Raji (cell line): Measurements from ENCODE around the gene CROCC2.

Experiments
- POLR2A ChIP-seq: IDR thresholded peaks from 2 replicates; pipeline ENCODE4 v1.6.1; 2011; ENCODE audit warnings: low read depth, low read length, control low read depth; ENCODE audit not compliant: insufficient read depth

CROCC2 gene

GRCh38 chr2:241010531-241011295, 104.6 kb downstream of the CROCC2 start:
- TF ChIP-seq POLR2A, result no peak

- no peak for TF ChIP-seq POLR2A
Observed at GRCh38 chr2:241011296-241011600, 105.1 kb downstream of the CROCC2 start.

- no peak for TF ChIP-seq POLR2A
Observed at GRCh38 chr2:241011751-241012510, 105.8 kb downstream of the CROCC2 start.

- no peak for TF ChIP-seq POLR2A
Observed at GRCh38 chr2:241014224-241014623, 108.1 kb downstream of the CROCC2 start.

- TF ChIP-seq POLR2A, result no peak
Observed at GRCh38 chr2:241014764-241015163, 108.6 kb downstream of the CROCC2 start.

GRCh38 chr2:241015439-241015838, 109.3 kb downstream of the CROCC2 start:
- no peak for TF ChIP-seq POLR2A

- no peak for TF ChIP-seq POLR2A
Observed at GRCh38 chr2:241017228-241017940, 111.2 kb downstream of the CROCC2 start.

- TF ChIP-seq POLR2A, result no peak
Observed at GRCh38 chr2:241018051-241018891, 112.1 kb downstream of the CROCC2 start.

- no peak for TF ChIP-seq POLR2A
Observed at GRCh38 chr2:241019441-241020139, 113.5 kb downstream of the CROCC2 start.

GRCh38 chr2:241020201-241020600, 114.1 kb downstream of the CROCC2 start:
- no peak for TF ChIP-seq POLR2A

- no peak for TF ChIP-seq POLR2A
Observed at GRCh38 chr2:241020629-241021190, 114.6 kb downstream of the CROCC2 start.

GRCh38 chr2:241025639-241026038, 119.5 kb downstream of the CROCC2 start:
- no peak for TF ChIP-seq POLR2A

- no peak for TF ChIP-seq POLR2A
Observed at GRCh38 chr2:241029599-241030332, 123.6 kb downstream of the CROCC2 start.
